Body of pancreas (tissue), 4 donors: ENCODE results near the gene GSE1. TPM values are rescaled to one million over a fixed set of nuclear protein-coding genes. Genes with fewer than 3 reads are reported as not detected.

ENCODE experiments used
- ATAC-seq: fragments of 150-250 bp; one replicate; pipeline ENCODE4 v1.9.1; 2016
- DNase-seq, 4 donors: peaks; one replicate each; pipeline ENCODE4 v3.0.0-alpha.2; 2019
- H3K27ac ChIP-seq, 4 donors: fragments of 200-600 bp; sonication (generic); 1 replicate in 3 of 4; 2 replicates in 1 of 4; pipeline versions ENCODE4 v1.5.1 to v1.6.1; 2016 to 2019; ENCODE audit warnings: mild to moderate bottlenecking in 1 of 4, mixed read lengths in 1 of 4, moderate library complexity in 1 of 4
- H3K27me3 ChIP-seq, 2 donors: fragments of 200-600 bp; sonication (generic); one replicate each; pipeline ENCODE4 v1.6.0; 2016; ENCODE audit warnings: mild to moderate bottlenecking in 1 of 2
- H3K36me3 ChIP-seq, 2 donors: fragments of 200-600 bp; sonication (generic); replicated peaks in 1 of 2; 2 replicates each; pipeline ENCODE4 v1.5.1; 2016; ENCODE audit warnings: low read depth in 2 of 2; ENCODE audit not compliant: insufficient read depth in 1 of 2
- H3K4me1 ChIP-seq: fragments of 200-600 bp; sonication (generic); one replicate; pipeline ENCODE4 v1.6.0; 2016
- H3K4me3 ChIP-seq, 2 donors: fragments of 200-600 bp; sonication (generic); 1 replicate in 1 of 2; 2 replicates in 1 of 2; pipeline ENCODE4 v1.5.1; 2016 to 2019
- H3K9me3 ChIP-seq, 3 donors: fragments of 200-600 bp; sonication (generic); 1 replicate in 2 of 3; 2 replicates in 1 of 3; pipeline ENCODE4 v1.5.1; 2016
- POLR2A ChIP-seq, 3 donors: fragments of 450-650 bp; IDR thresholded peaks; one replicate each; pipeline ENCODE4 v1.6.1; 2016; ENCODE audit warnings: antibody characterized with exemption in 3 of 3, mild to moderate bottlenecking in 2 of 3
- WGBS, 2 donors: methylation state at CpG; one replicate each; pipeline ENCODE4 v1.1.5; 2017; 5-methylcytosine and 5-hydroxymethylcytosine counted together
- intact Hi-C: fragments of 100-400 bp; cut with DNase I; formaldehyde crosslinking; loops from one replicate; pipeline ENCODE4 v1.15.1; 2023
- total RNA-seq, 2 donors: library from RNA; depleted of rRNA; stranded (reverse); fragments of >200 nt; gene quantifications; one replicate each; pipeline ENCODE4 v1.1.0, GENCODE V29; 2016
- TF ChIP-seq, protein P1 (sequence below), 7 experiments: fragments of 450-650 bp in 4 of 7; fragments of 200-600 bp in 3 of 7; sonication (generic) in 3 of 7; IDR thresholded peaks; one replicate each; pipeline ENCODE4 v1.5.1; 2016 to 2019; ENCODE audit warnings: antibody characterized with exemption in 7 of 7

GSE1 gene
- total RNA-seq, 2 donors from 2014 or later = 76.5 to 221 TPM

DNA sequence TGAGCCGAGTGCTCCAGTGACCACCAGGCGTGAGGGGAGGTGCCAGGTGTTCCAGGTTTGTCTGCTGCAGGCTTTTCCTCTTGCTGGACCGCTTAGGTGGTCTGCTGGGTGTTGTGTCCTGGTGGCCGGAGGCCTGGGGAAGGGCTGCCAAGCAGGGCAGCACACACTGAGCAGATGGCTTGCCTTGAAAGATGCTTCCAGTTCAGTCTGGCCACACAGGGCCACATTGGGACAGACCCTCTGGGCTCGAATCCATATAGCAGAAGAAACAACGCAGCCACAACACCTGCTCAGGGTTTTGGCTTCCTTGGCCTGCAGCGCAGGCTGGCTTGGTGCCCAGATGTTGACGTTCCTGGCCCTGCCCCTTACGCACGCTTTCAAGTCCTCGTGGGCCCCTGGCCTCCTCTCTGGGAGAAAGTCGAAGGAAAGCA is 50.8 kb downstream of the GSE1 start:
- DNase-seq (peak; percentile 72 to 87 (median 84)), ATAC-seq (peak; percentile 49)
- peaks cover 43 to 49% of the 10 kb centered on the region in 2 donors for H3K36me3 ChIP-seq

DNA sequence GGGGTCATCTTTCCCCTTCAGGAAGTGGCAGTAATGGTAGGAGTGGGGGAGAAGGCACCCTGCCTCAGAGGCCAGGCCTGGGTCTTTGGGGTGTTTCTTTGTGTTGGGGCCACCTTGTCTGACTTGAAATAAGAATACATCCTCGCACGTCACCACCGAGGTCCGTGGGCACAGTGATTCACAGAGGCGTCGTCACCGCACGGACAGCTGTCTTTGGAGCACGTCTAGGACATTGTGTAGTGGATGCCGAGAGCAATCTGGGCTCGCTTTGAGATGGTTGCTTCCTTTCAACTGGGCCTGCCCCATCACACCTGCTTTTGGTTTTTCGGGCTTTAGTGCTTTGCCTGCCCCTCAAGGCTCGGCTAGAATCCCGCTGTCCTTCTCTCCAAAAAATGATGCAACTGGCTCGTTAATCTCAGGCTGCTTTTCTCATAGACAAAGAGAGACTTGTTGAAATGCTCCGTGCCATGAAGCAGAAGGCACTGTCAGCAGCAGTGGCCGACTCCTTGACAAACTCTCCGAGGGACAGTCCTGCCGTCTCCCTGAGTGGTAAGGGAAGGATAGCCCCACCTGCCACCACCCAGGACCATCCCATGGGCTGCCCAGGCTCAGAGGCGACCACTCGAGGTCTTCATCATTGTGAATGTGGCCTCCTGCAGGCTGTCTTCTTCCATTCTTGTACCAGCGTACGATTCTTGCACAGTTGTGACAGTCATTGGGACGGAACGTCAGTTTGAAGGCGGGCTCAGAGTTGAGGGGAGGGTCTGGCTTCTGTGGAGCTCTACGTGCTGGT is 51.7 kb downstream of the GSE1 start:
- WGBS, 2 donors = 90 to 95% methylated on average over 19 to 27 of the region's 27 CpGs
- no peak for TF ChIP-seq POLR2A (IDR thresholded peaks at IDR 0.05)
- TF ChIP-seq, protein P1, sequence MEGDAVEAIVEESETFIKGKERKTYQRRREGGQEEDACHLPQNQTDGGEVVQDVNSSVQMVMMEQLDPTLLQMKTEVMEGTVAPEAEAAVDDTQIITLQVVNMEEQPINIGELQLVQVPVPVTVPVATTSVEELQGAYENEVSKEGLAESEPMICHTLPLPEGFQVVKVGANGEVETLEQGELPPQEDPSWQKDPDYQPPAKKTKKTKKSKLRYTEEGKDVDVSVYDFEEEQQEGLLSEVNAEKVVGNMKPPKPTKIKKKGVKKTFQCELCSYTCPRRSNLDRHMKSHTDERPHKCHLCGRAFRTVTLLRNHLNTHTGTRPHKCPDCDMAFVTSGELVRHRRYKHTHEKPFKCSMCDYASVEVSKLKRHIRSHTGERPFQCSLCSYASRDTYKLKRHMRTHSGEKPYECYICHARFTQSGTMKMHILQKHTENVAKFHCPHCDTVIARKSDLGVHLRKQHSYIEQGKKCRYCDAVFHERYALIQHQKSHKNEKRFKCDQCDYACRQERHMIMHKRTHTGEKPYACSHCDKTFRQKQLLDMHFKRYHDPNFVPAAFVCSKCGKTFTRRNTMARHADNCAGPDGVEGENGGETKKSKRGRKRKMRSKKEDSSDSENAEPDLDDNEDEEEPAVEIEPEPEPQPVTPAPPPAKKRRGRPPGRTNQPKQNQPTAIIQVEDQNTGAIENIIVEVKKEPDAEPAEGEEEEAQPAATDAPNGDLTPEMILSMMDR (IDR thresholded peaks at IDR 0.05) = no peak
- Histone ChIP-seq H3K36me3 (peaks cover 47 to 50% of the 10 kb centered on the region in 2 donors), H3K4me3 (no peak overlapping the region), H3K9me3 (no peaks in the 10 kb centered on the region), H3K4me1 (peaks cover 8% of the 10 kb centered on the region), H3K27ac (peak overlapping the region in 1 of 4 donors; percentile 33), H3K27me3 (no peaks in the 10 kb centered on the region)
- intact Hi-C loops = no loop called here
- ATAC-seq (no peak), DNase-seq (no peak)

More for the DNA sequence above, 50.8 kb downstream of the GSE1 start:
- H3K27ac ChIP-seq = peak overlapping the region in 1 of 4 donors; percentile 33
- 36 to 81% methylated on average over 8 to 12 of the region's 12 CpGs for WGBS, 2 donors
- no peak for TF ChIP-seq POLR2A (IDR thresholded peaks at IDR 0.05)
- TF ChIP-seq, protein P1 (IDR thresholded peaks at IDR 0.05) = no peak
- no peaks in the 10 kb centered on the region for H3K9me3 ChIP-seq
- no peak overlapping the region for H3K4me3 ChIP-seq
- peaks cover 8% of the 10 kb centered on the region for H3K4me1 ChIP-seq
- intact Hi-C loops = no loop called here
- no peaks in the 10 kb centered on the region for H3K27me3 ChIP-seq

DNA sequence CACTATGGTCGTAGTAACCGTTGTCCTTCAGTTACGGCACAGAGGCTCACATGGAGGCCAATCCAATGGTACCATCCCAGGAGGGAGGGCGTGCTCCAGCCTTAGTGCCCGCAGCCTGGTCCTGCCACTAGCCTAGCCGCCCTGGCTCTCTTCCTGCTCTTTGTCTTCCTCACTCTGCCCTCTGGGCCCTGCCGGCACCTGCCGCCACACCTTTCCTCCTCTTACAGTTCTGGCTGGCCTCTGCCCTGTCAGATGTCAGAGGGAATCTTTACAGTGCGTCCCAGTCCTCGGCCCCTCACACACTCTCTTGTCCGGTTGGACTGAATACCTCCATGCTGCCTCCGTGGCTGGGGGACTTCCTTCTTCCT is 52.2 kb downstream of the GSE1 start:
- intact Hi-C loops = no loop called here
- Histone ChIP-seq H3K4me1 (peaks cover 8% of the 10 kb centered on the region), H3K27me3 (no peaks in the 10 kb centered on the region), H3K9me3 (no peaks in the 10 kb centered on the region), H3K36me3 (peaks cover 47 to 50% of the 10 kb centered on the region in 2 donors), H3K4me3 (no peak overlapping the region), H3K27ac (no peak overlapping the region)
- ATAC-seq (no peak), DNase-seq (no peak)
- no peak for TF ChIP-seq POLR2A (IDR thresholded peaks at IDR 0.05)
- TF ChIP-seq, protein P1 (IDR thresholded peaks at IDR 0.05) = no peak
- 93 to 94% methylated on average over 12 of the region's 12 CpGs for WGBS, 2 donors

DNA sequence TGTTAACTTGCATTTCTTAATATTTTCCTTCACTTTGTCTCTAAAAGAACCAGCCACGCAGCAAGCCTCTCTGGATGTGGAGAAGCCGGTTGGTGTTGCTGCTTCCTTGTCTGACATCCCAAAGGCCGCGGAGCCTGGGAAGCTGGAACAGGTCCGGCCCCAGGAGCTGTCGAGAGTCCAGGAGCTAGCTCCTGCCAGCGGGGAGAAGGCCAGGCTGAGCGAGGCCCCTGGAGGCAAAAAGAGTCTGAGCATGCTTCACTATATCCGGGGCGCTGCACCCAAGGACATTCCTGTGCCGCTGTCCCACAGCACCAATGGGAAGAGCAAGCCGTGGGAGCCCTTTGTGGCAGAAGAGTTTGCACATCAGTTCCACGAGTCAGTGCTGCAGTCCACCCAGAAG is 52.8 kb downstream of the GSE1 start:
- ATAC-seq = no peak
- intact Hi-C loops = no loop called here

More for the DNA sequence above, 52.8 kb downstream of the GSE1 start:
- H3K27me3 ChIP-seq = no peaks in the 10 kb centered on the region
- H3K9me3 ChIP-seq = no peaks in the 10 kb centered on the region
- H3K27ac ChIP-seq = no peak overlapping the region
- 91 to 92% methylated on average over 13 of the region's 13 CpGs for WGBS, 2 donors
- peaks cover 47 to 54% of the 10 kb centered on the region in 2 donors for H3K36me3 ChIP-seq
- DNase-seq = no peak
- TF ChIP-seq, protein P1 (IDR thresholded peaks at IDR 0.05) = no peak
- peaks cover 8% of the 10 kb centered on the region for H3K4me1 ChIP-seq
- no peak overlapping the region for H3K4me3 ChIP-seq
